K562 (cell line): ENCODE measurements around the gene KCNK3. TPM values are rescaled to one million over a fixed set of nuclear protein-coding genes. Genes with fewer than 3 reads are reported as not detected.

Experiments
- ATAC-seq: fragments of 200-7000 bp; cut with Tn5 transposase; 3 replicates; pipeline ENCODE4 v1.9.1; 2020; ENCODE audit warnings: moderate library complexity
- BruUV-seq: library from RNA; stranded (reverse); fragments of 400-500 nt; replicated peaks from 2 replicates; lab custom pipeline; 2021; lab: Mats Ljungman, UMichigan
- CTCF ChIA-PET: fragments of 300-600 bp; formaldehyde crosslinking; extraction: SDS; loops from one replicate; lab custom pipeline; 2021; ENCODE audit warnings: low intra/inter-chr PET ratio; lab: Yijun Ruan, JAX
- POLR2A ChIA-PET: fragments of 300-600, 350-650 bp; sonication (Branson Sonifier 250); formaldehyde crosslinking; extraction: SDS; loops from one replicate; lab custom pipeline; 2021; ENCODE audit warnings: antibody characterized with exemption, inconsistent platforms; lab: Yijun Ruan, JAX
- DNase-seq, 4 experiments: peaks; one replicate each; pipeline versions ENCODE4 v3.0.0 to v3.0.0-alpha.2; 2011 to 2018; ENCODE audit warnings: low spot score in 3 of 4, mixed read lengths in 3 of 4; ENCODE audit errors: extremely low read depth in 1 of 4
- FAIRE-seq: peaks from 2 replicates; lab custom pipeline; 2011; peaks lifted over from hg19 to GRCh38; lab: Jason Lieb, UNC
- H2AFZ ChIP-seq: 2 replicates; pipeline ENCODE4 v1.6.0; 2011; ENCODE audit warnings: low read depth, low read length, control low read depth, inconsistent platforms
- H3K27ac ChIP-seq: fragments of 200-600 bp; 3 replicates; pipeline ENCODE4 v1.8.0; 2011; ENCODE audit warnings: low read depth, mild to moderate bottlenecking, control low read depth, inconsistent platforms, low read length, moderate library complexity, mixed read lengths; ENCODE audit errors: extremely low read depth
- H3K27me3 ChIP-seq, 2 experiments: fragments of 300-600 bp in 1 of 2; 2 replicates in 1 of 2; 3 replicates in 1 of 2; pipeline versions ENCODE4 v1.6.0 to v1.8.0; 2011; ENCODE audit warnings: inconsistent platforms in 2 of 2, low read length in 2 of 2, mild to moderate bottlenecking in 1 of 2, mixed read lengths in 1 of 2, moderate library complexity in 1 of 2; ENCODE audit not compliant: control insufficient read depth in 2 of 2, insufficient read depth in 2 of 2
- H3K36me3 ChIP-seq: fragments of 300-600 bp; 3 replicates; pipeline ENCODE4 v1.8.0; 2011; ENCODE audit warnings: mild to moderate bottlenecking, low read length, inconsistent platforms; ENCODE audit not compliant: control insufficient read depth, insufficient read depth
- H3K4me1 ChIP-seq, 2 experiments: fragments of 200-600 bp in 1 of 2; replicated peaks in 1 of 2; 2 replicates in 1 of 2; 3 replicates in 1 of 2; pipeline versions ENCODE4 v1.5.1 to v1.8.0; 2011; ENCODE audit warnings: inconsistent platforms in 2 of 2, low read length in 2 of 2, mild to moderate bottlenecking in 1 of 2, mixed read lengths in 1 of 2, moderate library complexity in 1 of 2; ENCODE audit not compliant: control insufficient read depth in 2 of 2, insufficient read depth in 2 of 2
- H3K4me2 ChIP-seq: 2 replicates; pipeline ENCODE4 v1.6.1; 2011; ENCODE audit warnings: low read length, control low read depth, inconsistent platforms, mixed read lengths; ENCODE audit not compliant: insufficient read depth
- H3K4me3 ChIP-seq: fragments of 200-600 bp; sonication (generic), shearing (Covaris generic); 2 replicates; pipeline ENCODE4 v1.5.1; 2016; ENCODE audit warnings: control low read depth, inconsistent platforms
- H3K79me2 ChIP-seq: fragments of 200-600 bp; 3 replicates; pipeline ENCODE4 v1.8.0; 2011; ENCODE audit warnings: low read length, inconsistent platforms; ENCODE audit not compliant: control insufficient read depth, insufficient read depth
- H3K9ac ChIP-seq, 2 experiments: 2 replicates each; pipeline versions ENCODE4 v1.6.0 to v1.6.1; 2011; ENCODE audit warnings: low read depth in 2 of 2, low read length in 2 of 2, control low read depth in 1 of 2, inconsistent platforms in 1 of 2, mild to moderate bottlenecking in 1 of 2, mixed read lengths in 1 of 2; ENCODE audit not compliant: insufficient read depth in 1 of 2
- H3K9me1 ChIP-seq: one replicate; pipeline ENCODE4 v1.6.0; 2011; ENCODE audit warnings: inconsistent platforms, mild to moderate bottlenecking, low read length, moderate library complexity; ENCODE audit not compliant: control insufficient read depth, insufficient read depth
- H3K9me3 ChIP-seq: replicated peaks from 2 replicates; pipeline ENCODE4 v1.5.1; 2011; ENCODE audit warnings: low read depth, low read length, inconsistent platforms; ENCODE audit not compliant: control insufficient read depth, insufficient read depth
- H4K20me1 ChIP-seq: replicated peaks from 2 replicates; pipeline ENCODE4 v1.6.1; 2011; ENCODE audit warnings: low read length, inconsistent platforms, mixed read lengths; ENCODE audit not compliant: control insufficient read depth, insufficient read depth
- BCOR ChIP-seq: fragments of 450-650 bp; IDR thresholded peaks from 2 replicates; pipeline ENCODE4 v1.6.1; 2016
- CBX1 ChIP-seq: sonication (generic); IDR thresholded peaks from 2 replicates; pipeline ENCODE4 v1.6.1; 2016; ENCODE audit warnings: antibody characterized with exemption, low read depth, mild to moderate bottlenecking
- FOXP1 ChIP-seq: sonication (generic); formaldehyde crosslinking; IDR thresholded peaks from 2 replicates; pipeline ENCODE4 v1.8.0; 2022; ENCODE audit warnings: mild to moderate bottlenecking, missing genetic modification reagents
- GATA2 ChIP-seq: sonication (generic); formaldehyde crosslinking; IDR thresholded peaks from 2 replicates; pipeline ENCODE4 v1.4.0; 2020; ENCODE audit warnings: mild to moderate bottlenecking, missing genetic modification reagents
- MAFG ChIP-seq: fragments of 450-650 bp; conservative IDR thresholded peaks from 2 replicates; pipeline ENCODE4 v1.6.1; 2016; ENCODE audit warnings: missing genetic modification characterization, missing compliant biosample characterization
- PRPF4 ChIP-seq: fragments of 200-400 bp; formaldehyde crosslinking; IDR thresholded peaks from one replicate; pipeline ENCODE4 v1.6.1; 2017; ENCODE audit warnings: low read length, low read depth, mild to moderate bottlenecking; ENCODE audit not compliant: insufficient read depth, poor library complexity, severe bottlenecking
- RBM22 ChIP-seq: fragments of 200-400 bp; formaldehyde crosslinking; IDR thresholded peaks from 2 replicates; pipeline ENCODE4 v1.6.1; 2018; ENCODE audit warnings: low read length, low read depth; ENCODE audit not compliant: poor library complexity, severe bottlenecking
- RBM39 ChIP-seq: fragments of 200-400 bp; formaldehyde crosslinking; optimal IDR thresholded peaks from 2 replicates; pipeline ENCODE3; 2018; ENCODE audit warnings: low read depth, low read length
- TARDBP ChIP-seq: fragments of 450-650 bp; IDR thresholded peaks from 2 replicates; pipeline ENCODE4 v1.6.1; 2016
- TGIF2 ChIP-seq: sonication (generic); formaldehyde crosslinking; IDR thresholded peaks from 2 replicates; pipeline ENCODE4 v1.8.1; 2022; ENCODE audit warnings: mild to moderate bottlenecking, missing genetic modification reagents, moderate library complexity
- ZNF41 ChIP-seq: fragments of 250-450 bp; sonication (Bioruptor Pico); conservative IDR thresholded peaks from 2 replicates; pipeline ENCODE4 v1.4.0; 2020; ENCODE audit warnings: mild to moderate bottlenecking
- ZNF644 ChIP-seq: fragments of 200-800 bp; sonication (Bioruptor generic); IDR thresholded peaks from 2 replicates; pipeline ENCODE4 v1.6.1; 2016; ENCODE audit warnings: low read depth, missing genetic modification characterization, missing compliant biosample characterization
- WGBS: fragments of 100-300 bp; shearing (Covaris generic); methylation state at CpG from one replicate; pipeline ENCODE4 v1.1.6; 2016; ENCODE audit warnings: low coverage, mixed read lengths; ENCODE audit not compliant: insufficient coverage; ENCODE audit errors: missing lambda C conversion rate; 5-methylcytosine and 5-hydroxymethylcytosine counted together
- in situ Hi-C: fragments of 300-500 bp; cut with MboI; formaldehyde crosslinking; loops from 4 replicates; pipeline ENCODE4 v1.15.0; 2018; ENCODE audit warnings: inconsistent platforms, mixed read lengths
- intact Hi-C: fragments of 100-400 bp; cut with micrococcal nuclease; formaldehyde crosslinking; loops from 2 replicates; pipeline ENCODE4 v1.14.2; 2022
- polyA plus RNA-seq, 8 experiments: library from polyadenylated mRNA; depleted of rRNA in 4 of 8; stranded (reverse) in 5 of 8; unstranded in 3 of 8; fragments of >200 nt; fragmentation: Nextera tagmentation in 2 of 8; fragmentation: Illumina TruSeq in 1 of 8; extraction: Ambion mirVana in 2 of 8; extraction: Trizol in 1 of 8; gene quantifications; 2 replicates each; pipeline versions ENCODE4 v1.2.1 to v1.2.3, GENCODE V29; 2011 to 2014; ENCODE audit warnings: inconsistent platforms in 1 of 8, missing spikeins in 1 of 8
- total RNA-seq, 7 experiments: library from RNA; depleted of rRNA in 6 of 7; stranded (reverse); fragments of >200 nt in 6 of 7; fragmentation: Illumina TruSeq in 2 of 7; extraction: Trizol in 2 of 7; gene quantifications; 2 replicates each; pipeline versions ENCODE4 v1.2.1 to v1.2.3, GENCODE V29; 2011 to 2021; ENCODE audit warnings: low replicate concordance in 1 of 7
- TF ChIP-seq, protein P1 (sequence below): fragments of 250-450 bp; sonication (Bioruptor Pico); IDR thresholded peaks from 2 replicates; pipeline ENCODE4 v1.8.0; 2021; ENCODE audit warnings: mild to moderate bottlenecking, moderate library complexity
- TF ChIP-seq, protein P2 (sequence below): sonication (generic); formaldehyde crosslinking; IDR thresholded peaks from 2 replicates; pipeline ENCODE4 v1.8.1; 2023; ENCODE audit warnings: mild to moderate bottlenecking, missing genetic modification reagents
- TF ChIP-seq, protein P3 (sequence below): IDR thresholded peaks from 2 replicates; pipeline ENCODE4 v1.6.1; 2014; ENCODE audit warnings: antibody characterized with exemption
- TF ChIP-seq, protein P4 (sequence below): fragments of 450-650 bp; formaldehyde crosslinking; IDR thresholded peaks from 2 replicates; pipeline ENCODE4 v1.4.0; 2022; ENCODE audit warnings: mild to moderate bottlenecking, moderate library complexity

Gene KCNK3
- total and polyA plus RNA-seq, 9 of the 15 experiments (the other 6 are each of a cell fraction or from before 2014, with no cell fraction given), result 0.01 to 0.20 (median 0.07) TPM; not detected in 5

DNA sequence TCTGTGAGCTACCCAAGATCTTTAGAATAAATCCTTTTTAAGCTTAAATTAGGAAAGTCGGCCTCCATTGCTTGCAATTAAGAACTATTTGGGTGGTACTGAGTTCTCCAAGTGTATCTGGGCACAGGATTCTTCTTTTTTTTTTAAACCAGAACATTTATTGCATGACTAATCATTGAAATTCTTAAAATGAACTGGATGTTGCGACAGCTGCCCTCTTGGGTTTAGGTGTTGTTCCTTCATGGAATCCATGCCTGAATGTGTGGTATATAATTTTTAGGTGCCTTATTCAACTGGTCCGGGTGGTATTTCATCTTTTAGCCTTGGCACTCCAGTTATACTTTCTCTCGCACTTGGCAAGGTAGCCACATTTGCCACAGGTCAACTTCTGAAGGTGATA is 14.5 kb upstream of the KCNK3 start (continued):
- TF ChIP-seq, protein P1, sequence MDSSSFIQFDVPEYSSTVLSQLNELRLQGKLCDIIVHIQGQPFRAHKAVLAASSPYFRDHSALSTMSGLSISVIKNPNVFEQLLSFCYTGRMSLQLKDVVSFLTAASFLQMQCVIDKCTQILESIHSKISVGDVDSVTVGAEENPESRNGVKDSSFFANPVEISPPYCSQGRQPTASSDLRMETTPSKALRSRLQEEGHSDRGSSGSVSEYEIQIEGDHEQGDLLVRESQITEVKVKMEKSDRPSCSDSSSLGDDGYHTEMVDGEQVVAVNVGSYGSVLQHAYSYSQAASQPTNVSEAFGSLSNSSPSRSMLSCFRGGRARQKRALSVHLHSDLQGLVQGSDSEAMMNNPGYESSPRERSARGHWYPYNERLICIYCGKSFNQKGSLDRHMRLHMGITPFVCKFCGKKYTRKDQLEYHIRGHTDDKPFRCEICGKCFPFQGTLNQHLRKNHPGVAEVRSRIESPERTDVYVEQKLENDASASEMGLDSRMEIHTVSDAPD, result no peak

DNA sequence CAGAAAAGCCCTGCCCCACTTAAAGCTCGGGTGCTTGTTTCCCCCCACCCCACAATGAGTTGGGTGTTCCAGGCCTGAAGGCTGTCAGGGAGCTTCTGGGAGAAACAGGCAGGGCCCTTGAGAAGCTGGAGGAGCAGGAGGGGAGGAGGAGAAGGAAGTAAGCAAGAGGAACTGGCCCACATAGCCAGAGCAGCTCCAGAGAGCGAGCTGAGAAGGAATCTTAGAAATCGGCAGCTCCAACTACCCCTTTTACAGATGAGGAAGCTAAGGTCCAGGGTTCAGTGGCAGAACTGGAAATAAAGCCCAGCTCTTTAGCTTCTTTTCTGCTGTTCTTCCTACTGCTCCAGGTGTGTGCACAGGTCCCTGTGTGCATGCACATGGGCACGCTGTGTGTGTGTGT is 12.7 kb upstream of the KCNK3 start:
- no peak overlapping the region for H3K27ac ChIP-seq
- in situ Hi-C loops, result no loop called here
- 0% methylated on average over 4 of the region's 4 CpGs for WGBS
- CTCF ChIA-PET, result no interaction called here
- no peak for FAIRE-seq
- H3K4me1 ChIP-seq, result no peaks in the 10 kb centered on the region
- no peak overlapping the region for H2AFZ ChIP-seq
- no peak for ATAC-seq
- intact Hi-C loops, result loop anchor here (5.0 kb wide), 1 partner anchor 62 kb away; no protein-coding TSS in a partner anchor
- no peak overlapping the region for H3K4me3 ChIP-seq
- H3K9me3 ChIP-seq, result 0 out of 2 replicates have a peak, but pooled peaks cover 3% of the 10 kb centered on the region
- peaks cover 16 to 59% of the 10 kb centered on the region in 2 experiments; a peak in 4 of 5 replicates for H3K27me3 ChIP-seq
- no peak overlapping the region for H3K9ac ChIP-seq
- H3K9me1 ChIP-seq, result no peaks in the 10 kb centered on the region
- no peaks in the 10 kb centered on the region for H3K36me3 ChIP-seq
- H3K4me2 ChIP-seq, result no peak overlapping the region
- POLR2A ChIA-PET, result interaction anchor here (2.1 kb wide), 1 partner anchor 8 kb away, joined by 6 read pairs; no protein-coding TSS in a partner anchor
- DNase-seq, result no peak
- no TSS peak for BruUV-seq
- no peaks in the 10 kb centered on the region for H3K79me2 ChIP-seq
- no peaks in the 10 kb centered on the region for H4K20me1 ChIP-seq
- TF ChIP-seq ZNF644 (tag) (no peak), TGIF2 (CRISPR knock-in tag) (no peak), GATA2 (no peak), CBX1 (no peak), TARDBP (no peak), PRPF4 (no peak), FOXP1 (no peak), MAFG (tag) (no peak), ZNF41 (CRISPR knock-in tag) (no peak), BCOR (no peak), RBM39 (no peak), RBM22 (no peak)
- TF ChIP-seq, protein P2, sequence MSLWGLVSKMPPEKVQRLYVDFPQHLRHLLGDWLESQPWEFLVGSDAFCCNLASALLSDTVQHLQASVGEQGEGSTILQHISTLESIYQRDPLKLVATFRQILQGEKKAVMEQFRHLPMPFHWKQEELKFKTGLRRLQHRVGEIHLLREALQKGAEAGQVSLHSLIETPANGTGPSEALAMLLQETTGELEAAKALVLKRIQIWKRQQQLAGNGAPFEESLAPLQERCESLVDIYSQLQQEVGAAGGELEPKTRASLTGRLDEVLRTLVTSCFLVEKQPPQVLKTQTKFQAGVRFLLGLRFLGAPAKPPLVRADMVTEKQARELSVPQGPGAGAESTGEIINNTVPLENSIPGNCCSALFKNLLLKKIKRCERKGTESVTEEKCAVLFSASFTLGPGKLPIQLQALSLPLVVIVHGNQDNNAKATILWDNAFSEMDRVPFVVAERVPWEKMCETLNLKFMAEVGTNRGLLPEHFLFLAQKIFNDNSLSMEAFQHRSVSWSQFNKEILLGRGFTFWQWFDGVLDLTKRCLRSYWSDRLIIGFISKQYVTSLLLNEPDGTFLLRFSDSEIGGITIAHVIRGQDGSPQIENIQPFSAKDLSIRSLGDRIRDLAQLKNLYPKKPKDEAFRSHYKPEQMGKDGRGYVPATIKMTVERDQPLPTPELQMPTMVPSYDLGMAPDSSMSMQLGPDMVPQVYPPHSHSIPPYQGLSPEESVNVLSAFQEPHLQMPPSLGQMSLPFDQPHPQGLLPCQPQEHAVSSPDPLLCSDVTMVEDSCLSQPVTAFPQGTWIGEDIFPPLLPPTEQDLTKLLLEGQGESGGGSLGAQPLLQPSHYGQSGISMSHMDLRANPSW (CRISPR knock-in tag), result no peak
- TF ChIP-seq, protein P3, sequence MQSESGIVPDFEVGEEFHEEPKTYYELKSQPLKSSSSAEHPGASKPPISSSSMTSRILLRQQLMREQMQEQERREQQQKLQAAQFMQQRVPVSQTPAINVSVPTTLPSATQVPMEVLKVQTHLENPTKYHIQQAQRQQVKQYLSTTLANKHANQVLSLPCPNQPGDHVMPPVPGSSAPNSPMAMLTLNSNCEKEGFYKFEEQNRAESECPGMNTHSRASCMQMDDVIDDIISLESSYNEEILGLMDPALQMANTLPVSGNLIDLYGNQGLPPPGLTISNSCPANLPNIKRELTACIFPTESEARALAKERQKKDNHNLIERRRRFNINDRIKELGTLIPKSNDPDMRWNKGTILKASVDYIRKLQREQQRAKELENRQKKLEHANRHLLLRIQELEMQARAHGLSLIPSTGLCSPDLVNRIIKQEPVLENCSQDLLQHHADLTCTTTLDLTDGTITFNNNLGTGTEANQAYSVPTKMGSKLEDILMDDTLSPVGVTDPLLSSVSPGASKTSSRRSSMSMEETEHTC, result no peak
- TF ChIP-seq, protein P4, sequence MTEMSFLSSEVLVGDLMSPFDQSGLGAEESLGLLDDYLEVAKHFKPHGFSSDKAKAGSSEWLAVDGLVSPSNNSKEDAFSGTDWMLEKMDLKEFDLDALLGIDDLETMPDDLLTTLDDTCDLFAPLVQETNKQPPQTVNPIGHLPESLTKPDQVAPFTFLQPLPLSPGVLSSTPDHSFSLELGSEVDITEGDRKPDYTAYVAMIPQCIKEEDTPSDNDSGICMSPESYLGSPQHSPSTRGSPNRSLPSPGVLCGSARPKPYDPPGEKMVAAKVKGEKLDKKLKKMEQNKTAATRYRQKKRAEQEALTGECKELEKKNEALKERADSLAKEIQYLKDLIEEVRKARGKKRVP (CRISPR knock-in tag), result no peak
